Upper lobe of left lung (tissue), 4 donors: ENCODE results near the gene SNX5.

ENCODE experiments used
- POLR2A ChIP-seq, 4 donors: fragments of 450-650 bp; IDR thresholded peaks; one replicate each; pipeline ENCODE4 v1.5.1; 2016 to 2017; ENCODE audit warnings: antibody characterized with exemption in 4 of 4, mild to moderate bottlenecking in 2 of 4
- POLR2AphosphoS5 ChIP-seq, 2 donors: sonication (generic); formaldehyde crosslinking; IDR thresholded peaks; one replicate each; pipeline ENCODE4 v1.5.1; 2017; ENCODE audit warnings: antibody characterized with exemption in 2 of 2
- TF ChIP-seq, protein P1 (sequence below), 6 experiments: fragments of 450-650 bp in 4 of 6; fragments of 200-600 bp in 2 of 6; sonication (generic) in 2 of 6; IDR thresholded peaks; one replicate each; pipeline ENCODE4 v1.5.1; 2016 to 2019; ENCODE audit warnings: antibody characterized with exemption in 6 of 6

DNA sequence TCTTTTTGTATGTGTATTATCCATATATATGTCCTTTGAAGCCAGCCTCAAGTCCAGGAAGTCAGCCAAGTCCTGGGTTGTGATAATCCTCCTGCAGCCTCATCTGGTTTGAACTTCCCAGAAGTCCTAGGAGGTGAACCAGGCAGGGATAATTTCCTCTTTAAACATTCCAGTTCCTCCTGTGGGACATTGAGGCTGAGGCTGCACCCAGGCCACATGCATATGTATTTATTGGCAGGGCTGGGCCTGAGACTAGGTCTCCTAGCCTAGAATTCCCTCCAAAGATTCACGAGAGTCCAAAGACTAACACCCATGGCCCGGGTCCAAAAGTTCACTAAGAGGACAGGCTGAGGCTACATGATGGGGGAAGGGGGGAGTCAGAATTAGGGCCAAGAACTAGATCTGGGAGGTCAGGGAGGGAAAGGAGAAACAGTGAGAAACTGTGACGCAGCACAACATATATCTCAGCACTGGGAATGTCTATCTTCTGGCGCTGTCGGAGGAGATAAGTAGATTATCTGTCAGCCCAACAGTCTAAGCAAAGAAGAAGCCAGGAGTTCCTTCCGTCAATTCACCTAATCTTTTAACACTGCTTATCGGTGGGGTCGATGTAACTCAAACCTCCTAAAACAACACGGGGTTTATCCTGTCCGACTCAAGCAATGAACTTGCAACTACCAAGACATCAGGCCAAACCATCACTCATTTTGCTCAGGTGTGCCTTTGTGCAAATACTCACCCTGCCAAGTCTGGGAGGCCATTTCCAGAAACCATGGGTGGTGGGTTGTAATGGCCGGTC, 43.3 kb downstream of the SNX5 start:
- TF ChIP-seq POLR2A (IDR thresholded peaks at IDR 0.05), result no peak
- TF ChIP-seq, protein P1, sequence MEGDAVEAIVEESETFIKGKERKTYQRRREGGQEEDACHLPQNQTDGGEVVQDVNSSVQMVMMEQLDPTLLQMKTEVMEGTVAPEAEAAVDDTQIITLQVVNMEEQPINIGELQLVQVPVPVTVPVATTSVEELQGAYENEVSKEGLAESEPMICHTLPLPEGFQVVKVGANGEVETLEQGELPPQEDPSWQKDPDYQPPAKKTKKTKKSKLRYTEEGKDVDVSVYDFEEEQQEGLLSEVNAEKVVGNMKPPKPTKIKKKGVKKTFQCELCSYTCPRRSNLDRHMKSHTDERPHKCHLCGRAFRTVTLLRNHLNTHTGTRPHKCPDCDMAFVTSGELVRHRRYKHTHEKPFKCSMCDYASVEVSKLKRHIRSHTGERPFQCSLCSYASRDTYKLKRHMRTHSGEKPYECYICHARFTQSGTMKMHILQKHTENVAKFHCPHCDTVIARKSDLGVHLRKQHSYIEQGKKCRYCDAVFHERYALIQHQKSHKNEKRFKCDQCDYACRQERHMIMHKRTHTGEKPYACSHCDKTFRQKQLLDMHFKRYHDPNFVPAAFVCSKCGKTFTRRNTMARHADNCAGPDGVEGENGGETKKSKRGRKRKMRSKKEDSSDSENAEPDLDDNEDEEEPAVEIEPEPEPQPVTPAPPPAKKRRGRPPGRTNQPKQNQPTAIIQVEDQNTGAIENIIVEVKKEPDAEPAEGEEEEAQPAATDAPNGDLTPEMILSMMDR (IDR thresholded peaks at IDR 0.05), result no peak
- TF ChIP-seq POLR2AphosphoS5 (IDR thresholded peaks at IDR 0.05), result no peak
